GM15510 (cell line): ENCODE data around the gene NOS3.

Experiments used
- POLR2A ChIP-seq: IDR thresholded peaks from 3 replicates; pipeline ENCODE4 v1.6.1; 2011; ENCODE audit warnings: borderline replicate concordance; ENCODE audit not compliant: insufficient read length; ENCODE audit errors: extremely low read depth

The NOS3 gene

DNA sequence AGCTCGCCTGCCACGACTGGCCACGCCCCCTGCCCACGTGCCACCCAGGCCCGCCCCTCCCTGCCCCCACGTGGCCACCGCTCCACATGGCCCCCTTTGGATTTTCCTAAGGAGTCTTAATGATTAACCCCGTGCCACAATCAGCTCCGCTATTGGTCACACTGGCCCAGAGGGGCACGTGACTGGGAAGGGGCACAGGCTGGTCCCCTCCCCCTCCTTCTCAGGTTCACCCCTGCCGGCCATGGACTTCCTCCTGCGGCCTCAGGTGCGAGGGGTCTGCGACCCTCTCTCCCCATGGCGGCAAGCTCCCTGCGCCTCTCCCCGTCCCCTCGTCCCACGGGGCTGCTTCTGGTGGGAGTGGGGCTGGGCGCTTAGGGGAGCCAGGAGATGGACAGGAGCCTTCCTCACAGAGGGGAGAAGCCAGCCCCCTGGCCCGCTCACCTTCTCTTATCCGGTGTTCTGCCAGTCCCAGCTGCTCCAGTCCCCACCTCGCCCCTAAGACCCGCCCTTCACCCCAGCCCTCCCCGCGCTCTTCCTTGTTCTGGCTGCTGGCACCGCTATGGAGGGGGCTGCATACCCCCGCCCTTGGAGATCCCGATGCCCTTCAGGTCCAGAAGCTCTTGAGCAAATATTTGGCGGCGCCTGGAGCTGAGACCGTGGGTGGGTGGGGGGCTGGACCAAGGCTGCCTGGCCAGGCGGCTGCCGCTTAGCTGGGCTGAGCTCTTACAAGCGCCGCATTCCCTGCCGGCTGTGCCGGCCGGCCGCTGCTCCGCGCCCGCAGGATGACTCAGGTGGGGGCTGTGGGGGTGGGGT is 71.8 kb downstream of the NOS3 start:
- TF ChIP-seq POLR2A: no peak

- no peak for TF ChIP-seq POLR2A
Observed at GRCh38 chr7:151063212-151063561, 72.4 kb downstream of the NOS3 start.
